ENCODE results near the gene DOCK4. TPM values are rescaled to one million over a fixed set of nuclear protein-coding genes. Genes with fewer than 3 reads are reported as not detected.

The DOCK4 gene
- total RNA-seq, 1 experiment from 2014 or later = 4.9 TPM

GRCh38 chr7:111846898-111847297 lies 359.3 kb downstream of the DOCK4 start:
- no peak overlapping the region for H3K14ac ChIP-seq (ENCODE audit: insufficient read depth, low read length)
- peaks cover 2% of the 10 kb centered on the region; the same call in 1 of the 2 replicates for H3K4me1 ChIP-seq (ENCODE audit: insufficient read depth, low read length)
- peaks cover 10 to 16% of the 10 kb centered on the region in 2 experiments for H3K9me3 Mint-ChIP-seq
- H3K27ac ChIP-seq (ENCODE audit: insufficient read length, low read depth, low read length) = no peak overlapping the region
- no peak overlapping the region for H4K5ac ChIP-seq (ENCODE audit: insufficient read length, low read depth, low read length)
- H3K56ac ChIP-seq (ENCODE audit: insufficient read length, low read depth, low read length) = no peak overlapping the region
- no peak overlapping the region for H2BK5ac ChIP-seq (ENCODE audit: insufficient read length, low read length)
- H3K27me3 Mint-ChIP-seq (ENCODE audit: low read depth) = no peaks in the 10 kb centered on the region; the same call in 1 of the 2 replicates
- H3K4me3 Mint-ChIP-seq = no peak overlapping the region
- H2BK120ac ChIP-seq (ENCODE audit: low read depth, low read length, poor library complexity, severe bottlenecking) = no peak overlapping the region
- no peak overlapping the region for H4K8ac ChIP-seq (replicated peaks; ENCODE audit: insufficient read length, low read depth, low read length)
- DNase-seq = no peak
- no peaks in the 10 kb centered on the region for H3K79me2 ChIP-seq (ENCODE audit: insufficient read depth, low read length)
- no peaks in the 10 kb centered on the region for H3K9me3 ChIP-seq (ENCODE audit: control insufficient read depth, low read depth, low read length)
- no peak overlapping the region for H3K4ac ChIP-seq (ENCODE audit: low read depth, low read length)
- no peak overlapping the region for H2AFZ ChIP-seq (ENCODE audit: low read length)
- H3K18ac ChIP-seq (ENCODE audit: insufficient read length, low read depth, low read length) = no peak overlapping the region
- no peak overlapping the region for H2BK20ac ChIP-seq (ENCODE audit: low read depth, low read length, poor library complexity, severe bottlenecking)
- TF ChIP-seq CTCF (conservative IDR thresholded peaks at IDR 0.05) = no peak
- H3K23ac ChIP-seq (ENCODE audit: insufficient read length, low read depth, low read length) = no peak overlapping the region
- H3K4me1 Mint-ChIP-seq = peaks cover 14 to 18% of the 10 kb centered on the region in 2 experiments
- H3K27ac Mint-ChIP-seq = no peak overlapping the region
- no peak overlapping the region for H2BK12ac ChIP-seq (ENCODE audit: insufficient read length, low read depth, low read length)
- no peaks in the 10 kb centered on the region for H3K79me1 ChIP-seq (ENCODE audit: insufficient read depth, low read depth, low read length, poor library complexity, severe bottlenecking)
- H4K20me1 ChIP-seq (ENCODE audit: control insufficient read depth, insufficient read depth, insufficient read length) = no peaks in the 10 kb centered on the region
- H2BK15ac ChIP-seq (ENCODE audit: low read depth, low read length) = no peak overlapping the region
- no peaks in the 10 kb centered on the region for H3K23me2 ChIP-seq (ENCODE audit: insufficient read length, low read depth, low read length, poor library complexity, severe bottlenecking)
- no CpG with 5 or more reads among the region's 6 CpGs for WGBS (ENCODE audit: extremely low coverage, insufficient read length, low lambda C conversion rate)
- no peak overlapping the region for H3T11ph ChIP-seq (ENCODE audit: low read length)
- no peak overlapping the region for H2AK5ac ChIP-seq (ENCODE audit: insufficient read length, low read length)
- peaks cover 10 to 36% (median 29%) of the 10 kb centered on the region in 3 experiments for H3K36me3 Mint-ChIP-seq (ENCODE audit: insufficient read depth in 1 of 3, low read depth in 3 of 3)
- no peaks in the 10 kb centered on the region for H3K27me3 ChIP-seq (ENCODE audit: insufficient read depth, low read length)
- no peak overlapping the region for H3K9ac ChIP-seq (ENCODE audit: extremely low read depth, insufficient read length, low read length)
- H3K4me2 ChIP-seq (ENCODE audit: insufficient read depth, insufficient read length, low read length) = no peak overlapping the region
- H4K91ac ChIP-seq (ENCODE audit: insufficient read length, low read depth, low read length) = no peak overlapping the region
